H9 (cell line): ENCODE measurements around the gene WIPF1. TPM values are rescaled to one million over a fixed set of nuclear protein-coding genes. Genes with fewer than 3 reads are reported as not detected.

Source experiments
- DNase-seq: peaks from one replicate; pipeline ENCODE4 v3.0.0-alpha.2; 2017
- H2AFZ ChIP-seq: one replicate; pipeline ENCODE4 v1.6.1; 2013; ENCODE audit warnings: mild to moderate bottlenecking, low read length, control low read depth, moderate library complexity
- H2AK5ac ChIP-seq: 2 replicates; pipeline ENCODE4 v1.6.1; 2013; ENCODE audit warnings: low read length, control low read depth, mixed read lengths; ENCODE audit not compliant: insufficient read length
- H2BK120ac ChIP-seq: one replicate; pipeline ENCODE4 v1.6.1; 2013; ENCODE audit warnings: low read depth, mild to moderate bottlenecking, low read length, control low read depth, inconsistent platforms; ENCODE audit not compliant: poor library complexity, severe bottlenecking
- H2BK12ac ChIP-seq: 2 replicates; pipeline ENCODE4 v1.6.1; 2013; ENCODE audit warnings: low read length, control low read depth, mixed read lengths, low read depth; ENCODE audit not compliant: insufficient read length
- H2BK15ac ChIP-seq: 2 replicates; pipeline ENCODE4 v1.6.1; 2013; ENCODE audit warnings: low read depth, low read length, control low read depth
- H2BK20ac ChIP-seq: one replicate; pipeline ENCODE4 v1.6.1; 2013; ENCODE audit warnings: low read depth, mild to moderate bottlenecking, low read length, control low read depth, inconsistent platforms; ENCODE audit not compliant: poor library complexity, severe bottlenecking
- H2BK5ac ChIP-seq: 2 replicates; pipeline ENCODE4 v1.6.1; 2013; ENCODE audit warnings: low read length, control low read depth, mixed read lengths; ENCODE audit not compliant: insufficient read length
- H3K14ac ChIP-seq: 2 replicates; pipeline ENCODE4 v1.6.1; 2013; ENCODE audit warnings: low read length, control low read depth; ENCODE audit not compliant: insufficient read depth
- H3K18ac ChIP-seq: 2 replicates; pipeline ENCODE4 v1.6.1; 2013; ENCODE audit warnings: low read depth, mild to moderate bottlenecking, mixed read lengths, low read length, control low read depth; ENCODE audit not compliant: insufficient read length
- H3K23ac ChIP-seq: 2 replicates; pipeline ENCODE4 v1.6.1; 2013; ENCODE audit warnings: low read length, control low read depth, mixed read lengths, low read depth; ENCODE audit not compliant: insufficient read length
- H3K23me2 ChIP-seq: 2 replicates; pipeline ENCODE4 v1.6.1; 2013; ENCODE audit warnings: low read depth, mild to moderate bottlenecking, mixed read lengths, low read length, control low read depth; ENCODE audit not compliant: insufficient read length, poor library complexity, severe bottlenecking
- H3K27ac ChIP-seq: 2 replicates; pipeline ENCODE4 v1.5.1; 2013; ENCODE audit warnings: low read length, control low read depth, mixed read lengths, low read depth; ENCODE audit not compliant: insufficient read length
- H3K27me3 ChIP-seq: 2 replicates; pipeline ENCODE4 v1.6.1; 2013; ENCODE audit warnings: low read length, control low read depth, inconsistent platforms; ENCODE audit not compliant: insufficient read depth
- H3K4ac ChIP-seq: 2 replicates; pipeline ENCODE4 v1.6.1; 2013; ENCODE audit warnings: low read depth, mild to moderate bottlenecking, control low read depth, inconsistent platforms, low read length, moderate library complexity
- H3K4me1 ChIP-seq: 2 replicates; pipeline ENCODE4 v1.6.1; 2013; ENCODE audit warnings: low read length, control low read depth, inconsistent platforms; ENCODE audit not compliant: insufficient read depth
- H3K4me2 ChIP-seq: 2 replicates; pipeline ENCODE4 v1.6.1; 2013; ENCODE audit warnings: low read length, control low read depth, mixed read lengths; ENCODE audit not compliant: insufficient read length, insufficient read depth
- H3K56ac ChIP-seq: 2 replicates; pipeline ENCODE4 v1.6.1; 2013; ENCODE audit warnings: low read depth, mild to moderate bottlenecking, mixed read lengths, low read length, control low read depth; ENCODE audit not compliant: insufficient read length
- H3K79me1 ChIP-seq: 2 replicates; pipeline ENCODE4 v1.6.1; 2013; ENCODE audit warnings: low read depth, mild to moderate bottlenecking, moderate library complexity, low read length, control low read depth, inconsistent platforms; ENCODE audit not compliant: insufficient read depth, poor library complexity, severe bottlenecking
- H3K79me2 ChIP-seq: 2 replicates; pipeline ENCODE4 v1.6.1; 2013; ENCODE audit warnings: low read length, control low read depth, inconsistent platforms; ENCODE audit not compliant: insufficient read depth
- H3K9ac ChIP-seq: 2 replicates; pipeline ENCODE4 v1.6.1; 2013; ENCODE audit warnings: low read length, control low read depth, mixed read lengths; ENCODE audit not compliant: insufficient read length; ENCODE audit errors: extremely low read depth
- H3K9me3 ChIP-seq: one replicate; pipeline ENCODE4 v1.6.1; 2013; ENCODE audit warnings: low read depth, low read length, inconsistent platforms; ENCODE audit not compliant: control insufficient read depth
- H3T11ph ChIP-seq: one replicate; pipeline ENCODE4 v1.6.1; 2013; ENCODE audit warnings: mild to moderate bottlenecking, low read length, control low read depth, inconsistent platforms
- H4K20me1 ChIP-seq: one replicate; pipeline ENCODE4 v1.6.1; 2013; ENCODE audit not compliant: control insufficient read depth, insufficient read length, insufficient read depth
- H4K5ac ChIP-seq: 2 replicates; pipeline ENCODE4 v1.6.1; 2013; ENCODE audit warnings: low read depth, mild to moderate bottlenecking, mixed read lengths, low read length, control low read depth; ENCODE audit not compliant: insufficient read length
- H4K8ac ChIP-seq: replicated peaks from 2 replicates; pipeline ENCODE4 v1.6.1; 2013; ENCODE audit warnings: low read length, control low read depth, mixed read lengths, low read depth; ENCODE audit not compliant: insufficient read length
- H4K91ac ChIP-seq: 2 replicates; pipeline ENCODE4 v1.6.1; 2013; ENCODE audit warnings: low read depth, mild to moderate bottlenecking, moderate library complexity, mixed read lengths, low read length, control low read depth; ENCODE audit not compliant: insufficient read length
- H3K27ac Mint-ChIP-seq, 3 experiments: 2 replicates in 2 of 3; 3 replicates in 1 of 3; pipeline ENCODE4 v1.8.0; 2020 to 2021; ENCODE audit warnings: mixed read lengths in 3 of 3, mild to moderate bottlenecking in 1 of 3, moderate library complexity in 1 of 3
- H3K27me3 Mint-ChIP-seq: 2 replicates; pipeline ENCODE4 v1.8.0; 2021; ENCODE audit warnings: low read depth, mild to moderate bottlenecking, moderate library complexity, mixed read lengths
- H3K36me3 Mint-ChIP-seq, 3 experiments: 2 replicates in 2 of 3; 3 replicates in 1 of 3; pipeline ENCODE4 v1.8.0; 2020 to 2021; ENCODE audit warnings: low read depth in 3 of 3, mixed read lengths in 3 of 3; ENCODE audit not compliant: insufficient read depth in 1 of 3
- H3K4me1 Mint-ChIP-seq, 2 experiments: 2 replicates each; pipeline ENCODE4 v1.8.0; 2020; ENCODE audit warnings: mixed read lengths in 2 of 2
- H3K4me3 Mint-ChIP-seq, 2 experiments: 2 replicates in 1 of 2; 3 replicates in 1 of 2; pipeline ENCODE4 v1.8.0; 2020 to 2021; ENCODE audit warnings: mild to moderate bottlenecking in 2 of 2, mixed read lengths in 2 of 2, moderate library complexity in 1 of 2
- H3K9me3 Mint-ChIP-seq, 2 experiments: 2 replicates in 1 of 2; 3 replicates in 1 of 2; pipeline ENCODE4 v1.8.0; 2020; ENCODE audit warnings: mild to moderate bottlenecking in 2 of 2, mixed read lengths in 2 of 2, moderate library complexity in 1 of 2
- CTCF ChIP-seq: fragments of 200-600 bp; sonication (generic); conservative IDR thresholded peaks from 3 replicates; pipeline ENCODE4 v1.8.0; 2021; ENCODE audit warnings: antibody characterized with exemption, mild to moderate bottlenecking
- WGBS: extraction: QIAGEN DNeasy Blood & Tissue Kit; methylation state at CpG from one replicate; pipeline ENCODE4 v1.1.7; 2013; ENCODE audit warnings: missing lambda C conversion rate, low lambda C conversion rate, mixed read lengths; ENCODE audit not compliant: insufficient read length; ENCODE audit errors: extremely low coverage; 5-methylcytosine and 5-hydroxymethylcytosine counted together
- total RNA-seq: library from RNA; stranded (reverse); gene quantifications from 2 replicates; pipeline ENCODE4 v1.2.1, GENCODE V29; 2021

Gene WIPF1
- total RNA-seq, 1 experiment from 2014 or later, result 5.1 TPM

- Histone ChIP-seq H4K91ac (no peak overlapping the region), H3K23me2 (no peaks in the 10 kb centered on the region), H3K9ac (no peak overlapping the region), H2AK5ac (no peak overlapping the region), H2BK12ac (no peak overlapping the region), H3T11ph (no peak overlapping the region), H3K4me1 (no peaks in the 10 kb centered on the region), H2AFZ (no peak overlapping the region), H2BK5ac (no peak overlapping the region), H3K27me3 (no peaks in the 10 kb centered on the region), H3K56ac (no peak overlapping the region), H3K79me2 (no peaks in the 10 kb centered on the region), H4K20me1 (no peaks in the 10 kb centered on the region), H3K4me2 (no peak overlapping the region), H3K9me3 (no peaks in the 10 kb centered on the region), H2BK20ac (no peak overlapping the region), H3K23ac (no peak overlapping the region), H3K4ac (no peak overlapping the region), H3K79me1 (no peaks in the 10 kb centered on the region), H4K5ac (no peak overlapping the region), H2BK120ac (no peak overlapping the region), H3K18ac (no peak overlapping the region), H4K8ac (no peak overlapping the region), H3K27ac (no peak overlapping the region), H3K14ac (no peak overlapping the region), H2BK15ac (no peak overlapping the region)
- WGBS, result no CpG with 5 or more reads among the region's 3 CpGs
- DNase-seq, result no peak
- Mint-ChIP-seq H3K27me3 (peaks cover 4% of the 10 kb centered on the region), H3K4me1 (no peaks in the 10 kb centered on the region), H3K27ac (no peak overlapping the region), H3K9me3 (peaks cover 15 to 18% of the 10 kb centered on the region in 2 experiments), H3K36me3 (peaks cover 1 to 10% (median 6%) of the 10 kb centered on the region in 3 experiments; a peak in 4 of 7 replicates), H3K4me3 (no peak overlapping the region)
- no peak for TF ChIP-seq CTCF
Observed at GRCh38 chr2:174527959-174528358, 69.6 kb downstream of the WIPF1 start.
